Panc1 (cell line): ENCODE results near the gene IL17REL. TPM values are rescaled to one million over a fixed set of nuclear protein-coding genes. Genes with fewer than 3 reads are reported as not detected.

Experiments used
- ATAC-seq: fragments of 200-7000 bp; cut with Tn5 transposase; 2 replicates; pipeline ENCODE4 v1.9.1; 2020; ENCODE audit warnings: mild to moderate bottlenecking, moderate library complexity
- BruUV-seq: library from RNA; stranded (reverse); fragments of 400-500 nt; replicated peaks from 2 replicates; lab custom pipeline; 2021; lab: Mats Ljungman, UMichigan
- CTCF ChIA-PET: fragments of 300-600 bp; sonication (Branson Sonifier 250); formaldehyde crosslinking; loops from one replicate; lab custom pipeline; 2022; ENCODE audit warnings: antibody characterized with exemption; lab: Charles Lee
- POLR2A ChIA-PET: fragments of 300-600 bp; sonication (Branson Sonifier 250); formaldehyde crosslinking; loops from one replicate; lab custom pipeline; 2022; ENCODE audit warnings: antibody characterized with exemption; lab: Charles Lee
- DNase-seq: peaks from one replicate; pipeline ENCODE4 v3.0.0-alpha.2; 2010; ENCODE audit warnings: low read depth, low spot score
- H3K27ac ChIP-seq: 2 replicates; pipeline ENCODE4 v1.5.1; 2011; ENCODE audit warnings: mild to moderate bottlenecking, low read length, inconsistent platforms
- H3K27me3 ChIP-seq: fragments of 200-500 bp; sonication (Bioruptor generic); 2 replicates; pipeline ENCODE4 v1.6.0; 2014; ENCODE audit warnings: low read length, inconsistent platforms; ENCODE audit not compliant: control insufficient read depth, insufficient read depth
- H3K36me3 ChIP-seq: fragments of 200-500 bp; sonication (Bioruptor generic); 2 replicates; pipeline ENCODE4 v1.5.1; 2014; ENCODE audit warnings: inconsistent platforms, mild to moderate bottlenecking, low read length, moderate library complexity; ENCODE audit not compliant: control insufficient read depth, insufficient read depth
- H3K4me1 ChIP-seq: 2 replicates; pipeline ENCODE4 v1.5.1; 2011; ENCODE audit warnings: inconsistent platforms, mild to moderate bottlenecking, low read length, moderate library complexity; ENCODE audit not compliant: control insufficient read depth, insufficient read depth
- H3K4me3 ChIP-seq, 2 experiments: 2 replicates each; pipeline ENCODE4 v1.5.1; 2011 to 2012; ENCODE audit warnings: low read depth in 2 of 2, low read length in 2 of 2, mild to moderate bottlenecking in 2 of 2, inconsistent platforms in 1 of 2, moderate library complexity in 1 of 2
- H3K9me3 ChIP-seq: fragments of 200-500 bp; sonication (Bioruptor generic); 2 replicates; pipeline ENCODE4 v1.5.1; 2014; ENCODE audit warnings: low read depth, mild to moderate bottlenecking, inconsistent platforms, low read length, moderate library complexity; ENCODE audit not compliant: control insufficient read depth, insufficient read depth
- CTCF ChIP-seq: fragments of 450-650 bp; IDR thresholded peaks from 2 replicates; pipeline ENCODE4 v1.5.1; 2017; ENCODE audit warnings: mild to moderate bottlenecking
- POLR2AphosphoS5 ChIP-seq: IDR thresholded peaks from 2 replicates; pipeline ENCODE4 v1.6.1; 2012; ENCODE audit warnings: mild to moderate bottlenecking, low read depth, low read length, moderate library complexity
- REST ChIP-seq, 2 experiments: IDR thresholded peaks; 2 replicates each; pipeline ENCODE4 v1.6.1; 2011 to 2012; ENCODE audit warnings: low read depth in 2 of 2, control low read depth in 1 of 2, low read length in 1 of 2, mild to moderate bottlenecking in 1 of 2, moderate library complexity in 1 of 2; ENCODE audit not compliant: insufficient read depth in 1 of 2
- SIN3A ChIP-seq: IDR thresholded peaks from 2 replicates; pipeline ENCODE4 v1.6.1; 2012; ENCODE audit warnings: low read depth, mild to moderate bottlenecking, low read length, moderate library complexity, borderline replicate concordance; ENCODE audit not compliant: insufficient read depth
- TCF7L2 ChIP-seq: IDR thresholded peaks from 2 replicates; pipeline ENCODE4 v1.6.1; 2011; ENCODE audit warnings: mild to moderate bottlenecking, low read depth, low read length, inconsistent platforms
- in situ Hi-C: cut with HindIII; loops from 2 replicates; pipeline ENCODE4 v1.10.0; 2016; ENCODE audit warnings: low sequenced_read_pairs, low pct_unique_long_range_greater_than_20kb
- intact Hi-C: fragments of 100-400 bp; cut with micrococcal nuclease; formaldehyde crosslinking; loops from one replicate; pipeline ENCODE4 v1.10.0; 2022; ENCODE audit not compliant: unreplicated experiment
- total RNA-seq: library from RNA; stranded (reverse); gene quantifications from one replicate; pipeline ENCODE4 v1.2.1, GENCODE V29; 2021; ENCODE audit not compliant: unreplicated experiment

Gene IL17REL
- total RNA-seq, 1 experiment from 2014 or later: 0.82 TPM

GRCh38 chr22:50035976-50036724 lies 23.6 kb upstream of the IL17REL start:
- no peaks in the 10 kb centered on the region for H3K27me3 ChIP-seq
- intact Hi-C loops (no loop called here), in situ Hi-C loops (no loop called here)
- ATAC-seq (no peak), DNase-seq (no peak)
- no TSS peak for BruUV-seq
- H3K27ac ChIP-seq: no peak overlapping the region
- no peaks in the 10 kb centered on the region for H3K36me3 ChIP-seq
- no peaks in the 10 kb centered on the region for H3K9me3 ChIP-seq
- H3K4me3 ChIP-seq: no peak overlapping the region
- TF ChIP-seq CTCF (no peak), POLR2AphosphoS5 (no peak), SIN3A (no peak), TCF7L2 (no peak), REST (IDR thresholded peaks at IDR 0.05; ENCODE audit: insufficient read depth in 1 of 2, low read depth in 2 of 2, low read length in 1 of 2) (no peak)
- H3K4me1 ChIP-seq: no peaks in the 10 kb centered on the region
- POLR2A ChIA-PET: no interaction called here
- CTCF ChIA-PET: no interaction called here

DNA sequence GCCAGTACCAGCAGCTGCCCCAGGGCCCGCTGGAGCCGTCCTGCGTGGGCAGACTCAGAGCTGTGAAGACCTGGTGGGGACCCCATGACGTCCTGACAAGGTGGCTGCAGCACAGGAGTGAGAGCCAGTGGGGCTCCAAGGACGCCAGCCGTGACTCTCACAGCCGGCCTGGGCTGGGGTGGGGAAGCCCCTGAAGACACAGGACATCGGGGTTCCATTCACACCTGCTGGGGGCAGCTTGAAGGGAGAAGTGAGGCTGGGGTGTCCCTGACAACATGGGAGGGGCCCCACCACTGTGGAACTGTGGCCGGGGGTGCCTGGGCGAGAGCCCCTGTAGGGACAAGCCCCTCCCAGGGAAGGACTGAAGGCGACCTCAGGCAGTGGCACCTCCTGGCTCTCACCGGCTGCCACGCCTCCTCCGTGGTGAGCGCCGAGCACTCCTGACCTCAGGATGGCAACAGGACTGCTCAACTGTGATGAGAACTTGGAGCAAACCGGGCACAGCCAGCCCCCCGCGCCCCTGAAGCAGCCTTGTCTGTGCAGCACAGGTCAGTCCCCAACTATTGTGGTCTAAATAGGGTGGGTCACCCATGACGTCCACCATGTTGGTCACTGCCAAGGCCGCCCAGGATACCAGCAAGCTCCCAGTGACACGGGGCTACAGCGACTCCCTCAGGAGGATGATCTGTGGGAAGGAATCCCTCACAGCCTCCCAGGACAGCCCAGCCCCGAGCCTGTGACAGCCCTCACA lies 22.7 kb upstream of the IL17REL start:
- BruUV-seq: no TSS peak
- in situ Hi-C loops: no loop called here
- ChIA-PET CTCF (no interaction called here), POLR2A (no interaction called here)
- no peaks in the 10 kb centered on the region for H3K36me3 ChIP-seq
- H3K27ac ChIP-seq: no peak overlapping the region
- no peaks in the 10 kb centered on the region for H3K4me1 ChIP-seq
- ATAC-seq: no peak
- no peak for TF ChIP-seq CTCF
- H3K9me3 ChIP-seq: no peaks in the 10 kb centered on the region
- intact Hi-C loops: no loop called here
- H3K27me3 ChIP-seq: no peaks in the 10 kb centered on the region
- no peak overlapping the region for H3K4me3 ChIP-seq
- no peak for DNase-seq
